Measurements from ENCODE around the gene RHOT2. TPM values are rescaled to one million over a fixed set of nuclear protein-coding genes. Genes with fewer than 3 reads are reported as not detected.

RHOT2 gene
- total and polyA plus RNA-seq, 3 experiments from 2014 or later: 49.6 to 151 (median 140) TPM

- peaks cover 5% of the 10 kb centered on the region for H3K4me1 ChIP-seq (ENCODE audit: insufficient read depth, low read length)
- Mint-ChIP-seq H3K36me3 (peaks cover 0 to 36% (median 0%) of the 10 kb centered on the region in 3 donors), H3K9me3 (no peaks in the 10 kb centered on the region), H3K27me3 (peaks cover 0 to 6% of the 10 kb centered on the region in 2 donors), H3K4me1 (peaks cover 0 to 20% (median 3%) of the 10 kb centered on the region in 3 donors), H3K27ac (peak overlapping the region in 1 of 8 donors; percentile 56), H3K4me3 (peak overlapping the region in 2 of 7 donors; percentile 54 to 78)
- CTCF ChIA-PET: no interaction called here
- DNase-seq: no peak
- no peaks in the 10 kb centered on the region for H3K9me3 ChIP-seq (ENCODE audit: low read length)
- H3K36me3 ChIP-seq (ENCODE audit: insufficient read depth, low read length): peaks cover 4% of the 10 kb centered on the region
- POLR2A ChIA-PET: no interaction called here
- H3K4me3 ChIP-seq (ENCODE audit: low read length): no peak overlapping the region
- H3K27ac ChIP-seq (ENCODE audit: low read depth, low read length): no peak overlapping the region
- no peaks in the 10 kb centered on the region for H3K27me3 ChIP-seq (ENCODE audit: insufficient read depth, low read length, poor library complexity, severe bottlenecking)
Measured at GRCh38 chr16:672851-673250, 4.9 kb downstream of the RHOT2 start.

GRCh38 chr16:673399-673991 is 5.6 kb downstream of the RHOT2 start:
- H3K4me1 ChIP-seq (ENCODE audit: insufficient read depth, low read length): peaks cover 5% of the 10 kb centered on the region
- H3K4me3 ChIP-seq (ENCODE audit: low read length): no peak overlapping the region
- Mint-ChIP-seq H3K9me3 (no peaks in the 10 kb centered on the region), H3K27ac (peak overlapping the region in 1 of 8 donors; percentile 56), H3K36me3 (peaks cover 0 to 36% (median 0%) of the 10 kb centered on the region in 3 donors), H3K4me1 (peaks cover 0 to 20% (median 3%) of the 10 kb centered on the region in 3 donors), H3K27me3 (peaks cover 0 to 6% of the 10 kb centered on the region in 2 donors), H3K4me3 (peak overlapping the region in 2 of 7 donors; percentile 23 to 34)
- no peaks in the 10 kb centered on the region for H3K9me3 ChIP-seq (ENCODE audit: low read length)
- ChIA-PET CTCF (no interaction called here), POLR2A (no interaction called here)
- H3K27me3 ChIP-seq (ENCODE audit: insufficient read depth, low read length, poor library complexity, severe bottlenecking): no peaks in the 10 kb centered on the region
- no peak overlapping the region for H3K27ac ChIP-seq (ENCODE audit: low read depth, low read length)
- peaks cover 4% of the 10 kb centered on the region for H3K36me3 ChIP-seq (ENCODE audit: insufficient read depth, low read length)
- DNase-seq: no peak

GRCh38 chr16:674214-674881 is 6.4 kb downstream of the RHOT2 start:
- Histone ChIP-seq H3K27me3 (ENCODE audit: insufficient read depth, low read length, poor library complexity, severe bottlenecking) (no peaks in the 10 kb centered on the region), H3K27ac (ENCODE audit: low read depth, low read length) (no peak overlapping the region), H3K9me3 (ENCODE audit: low read length) (no peaks in the 10 kb centered on the region), H3K4me1 (ENCODE audit: insufficient read depth, low read length) (peaks cover 8% of the 10 kb centered on the region), H3K36me3 (ENCODE audit: insufficient read depth, low read length) (peaks cover 4% of the 10 kb centered on the region), H3K4me3 (ENCODE audit: low read length) (no peak overlapping the region)
- Mint-ChIP-seq H3K27ac (no peak overlapping the region), H3K27me3 (peaks cover 0 to 6% of the 10 kb centered on the region in 2 donors), H3K9me3 (no peaks in the 10 kb centered on the region), H3K36me3 (peaks cover 0 to 34% (median 0%) of the 10 kb centered on the region in 3 donors), H3K4me3 (peak overlapping the region in 2 of 7 donors; percentile 34), H3K4me1 (peaks cover 5 to 20% (median 5%) of the 10 kb centered on the region in 3 donors)
- POLR2A ChIA-PET: interaction anchor here (1.2 kb wide), 1 partner anchor 30 kb away, joined by 3 read pairs; no protein-coding TSS in a partner anchor
- no peak for DNase-seq
- CTCF ChIA-PET: no interaction called here

- H3K36me3 Mint-ChIP-seq: peaks cover 0 to 30% (median 0%) of the 10 kb centered on the region in 3 donors
- H3K27me3 Mint-ChIP-seq: peaks cover 0 to 6% of the 10 kb centered on the region in 2 donors
- peaks cover 5 to 20% (median 6%) of the 10 kb centered on the region in 3 donors for H3K4me1 Mint-ChIP-seq
- no peak within 1 kb of the TSS for H3K27ac Mint-ChIP-seq
- ChIA-PET CTCF (interaction anchor here (1.2 to 1.3 kb wide), 2 partner anchors 13 to 66 kb away, joined by 3 read pairs; partner anchors contain the start of gene CIAO3), POLR2A (interaction anchor here (1.2 kb wide), 1 partner anchor 29 kb away, joined by 3 read pairs; no protein-coding TSS in a partner anchor)
- no peaks in the 10 kb centered on the region for H3K9me3 ChIP-seq (ENCODE audit: low read length)
- H3K4me1 ChIP-seq (ENCODE audit: insufficient read depth, low read length): peaks cover 10% of the 10 kb centered on the region
- H3K4me3 ChIP-seq (ENCODE audit: low read length): no peak within 1 kb of the TSS
- no peaks in the 10 kb centered on the region for H3K9me3 Mint-ChIP-seq
- DNase-seq: no peak
- no peak within 1 kb of the TSS for H3K27ac ChIP-seq (ENCODE audit: low read depth, low read length)
- peak within 1 kb of the TSS in 5 of 7 donors; percentile 15 to 40 (median 27) for H3K4me3 Mint-ChIP-seq
- H3K27me3 ChIP-seq (ENCODE audit: insufficient read depth, low read length, poor library complexity, severe bottlenecking): no peaks in the 10 kb centered on the region
- peaks cover 4% of the 10 kb centered on the region for H3K36me3 ChIP-seq (ENCODE audit: insufficient read depth, low read length)
Measured at GRCh38 chr16:674968-675883, 7.3 kb downstream of the RHOT2 start, which contains the start of gene RHBDL1. RHBDL1 (plus strand) TSS chr16:675671; CDS start chr16:675791, 120 bp downstream.

GRCh38 chr16:675884-676564 is 8.1 kb downstream of the RHOT2 start:
- peaks cover 4% of the 10 kb centered on the region for H3K36me3 ChIP-seq (ENCODE audit: insufficient read depth, low read length)
- CTCF ChIA-PET: interaction anchor here (1.2 to 1.3 kb wide), 2 partner anchors 14 to 65 kb away, joined by 3 read pairs; partner anchors contain the start of gene CIAO3
- H3K27me3 ChIP-seq (ENCODE audit: insufficient read depth, low read length, poor library complexity, severe bottlenecking): no peaks in the 10 kb centered on the region
- Mint-ChIP-seq H3K27me3 (peaks cover 0 to 6% of the 10 kb centered on the region in 2 donors), H3K4me3 (no peak overlapping the region), H3K27ac (no peak overlapping the region), H3K9me3 (no peaks in the 10 kb centered on the region), H3K4me1 (peaks cover 5 to 22% (median 8%) of the 10 kb centered on the region in 3 donors), H3K36me3 (peaks cover 0 to 25% (median 0%) of the 10 kb centered on the region in 3 donors)
- peaks cover 13% of the 10 kb centered on the region for H3K4me1 ChIP-seq (ENCODE audit: insufficient read depth, low read length)
- H3K4me3 ChIP-seq (ENCODE audit: low read length): no peak overlapping the region
- H3K27ac ChIP-seq (ENCODE audit: low read depth, low read length): no peak overlapping the region
- DNase-seq: no peak
- no peaks in the 10 kb centered on the region for H3K9me3 ChIP-seq (ENCODE audit: low read length)
- POLR2A ChIA-PET: interaction anchor here (1.1 to 1.2 kb wide), 2 partner anchors 28 to 32 kb away, joined by 3 read pairs; no protein-coding TSS in a partner anchor

- Mint-ChIP-seq H3K4me1 (peaks cover 8 to 27% (median 11%) of the 10 kb centered on the region in 3 donors), H3K27me3 (peaks cover 0 to 6% of the 10 kb centered on the region in 2 donors), H3K27ac (no peak overlapping the region), H3K36me3 (peaks cover 0 to 28% (median 0%) of the 10 kb centered on the region in 3 donors), H3K9me3 (no peaks in the 10 kb centered on the region), H3K4me3 (peak overlapping the region in 1 of 7 donors; percentile 76)
- no peak overlapping the region for H3K4me3 ChIP-seq (ENCODE audit: low read length)
- no peaks in the 10 kb centered on the region for H3K9me3 ChIP-seq (ENCODE audit: low read length)
- ChIA-PET CTCF (interaction anchor here (1.2 to 1.3 kb wide), 2 partner anchors 15 to 64 kb away, joined by 3 read pairs; partner anchors contain the start of gene CIAO3), POLR2A (interaction anchor here (1.1 kb wide), 1 partner anchor 33 kb away, joined by 3 read pairs; no protein-coding TSS in a partner anchor)
- H3K36me3 ChIP-seq (ENCODE audit: insufficient read depth, low read length): peaks cover 5% of the 10 kb centered on the region
- H3K27me3 ChIP-seq (ENCODE audit: insufficient read depth, low read length, poor library complexity, severe bottlenecking): no peaks in the 10 kb centered on the region
- H3K4me1 ChIP-seq (ENCODE audit: insufficient read depth, low read length): peaks cover 18% of the 10 kb centered on the region
- H3K27ac ChIP-seq (ENCODE audit: low read depth, low read length): no peak overlapping the region
- DNase-seq: no peak
Measured at GRCh38 chr16:676565-676902, 8.6 kb downstream of the RHOT2 start.

- ChIA-PET CTCF (interaction anchor here (1.3 kb wide), 1 partner anchor 15 kb away, joined by 3 read pairs; no protein-coding TSS in a partner anchor), POLR2A (interaction anchor here (1.1 kb wide), 1 partner anchor 33 kb away, joined by 3 read pairs; no protein-coding TSS in a partner anchor)
- H3K9me3 Mint-ChIP-seq: no peaks in the 10 kb centered on the region
- H3K4me3 ChIP-seq (ENCODE audit: low read length): no peak overlapping the region
- no peaks in the 10 kb centered on the region for H3K9me3 ChIP-seq (ENCODE audit: low read length)
- peaks cover 22% of the 10 kb centered on the region for H3K4me1 ChIP-seq (ENCODE audit: insufficient read depth, low read length)
- peaks cover 0 to 6% of the 10 kb centered on the region in 2 donors for H3K27me3 Mint-ChIP-seq
- peak overlapping the region in 3 of 7 donors; percentile 8 to 76 (median 39) for H3K4me3 Mint-ChIP-seq
- H3K36me3 Mint-ChIP-seq: peaks cover 0 to 29% (median 0%) of the 10 kb centered on the region in 3 donors
- H3K27ac Mint-ChIP-seq: no peak overlapping the region
- no peak overlapping the region for H3K27ac ChIP-seq (ENCODE audit: low read depth, low read length)
- peaks cover 12 to 31% (median 15%) of the 10 kb centered on the region in 3 donors for H3K4me1 Mint-ChIP-seq
- peak in 2 of 5 donors; percentile 38 to 70 for DNase-seq
- peaks cover 9% of the 10 kb centered on the region for H3K36me3 ChIP-seq (ENCODE audit: insufficient read depth, low read length)
- no peaks in the 10 kb centered on the region for H3K27me3 ChIP-seq (ENCODE audit: insufficient read depth, low read length, poor library complexity, severe bottlenecking)
Measured at GRCh38 chr16:676913-677312, 9.0 kb downstream of the RHOT2 start.

All from CD8-positive, alpha-beta memory T cell (primary cell).